GM12878 (cell line): ENCODE measurements around the gene CCNI.

ENCODE experiments used
- NFYB ChIP-seq: IDR thresholded peaks from 2 replicates; pipeline ENCODE4 v1.6.1; 2011; ENCODE audit warnings: low read depth, mild to moderate bottlenecking, low read length, improper control_type of control experiment, moderate library complexity; ENCODE audit not compliant: insufficient read depth
- NRF1 ChIP-seq: conservative IDR thresholded peaks from 2 replicates; pipeline ENCODE4 v1.6.1; 2011; ENCODE audit warnings: mild to moderate bottlenecking, low read depth, low read length, improper control_type of control experiment
- POLR2A ChIP-seq: IDR thresholded peaks from 2 replicates; pipeline ENCODE4 v1.6.1; 2011; ENCODE audit warnings: low read depth, mild to moderate bottlenecking, low read length
- RB1 ChIP-seq: fragments of 450-650 bp; formaldehyde crosslinking; IDR thresholded peaks from 2 replicates; pipeline ENCODE4 v1.6.1; 2017; ENCODE audit warnings: mild to moderate bottlenecking, borderline replicate concordance
- STAT3 ChIP-seq: IDR thresholded peaks from 2 replicates; pipeline ENCODE4 v1.6.1; 2011; ENCODE audit warnings: low read depth, low read length, improper control_type of control experiment
- ZNF274 ChIP-seq: IDR thresholded peaks from one replicate; pipeline ENCODE4 v1.8.0; 2011; ENCODE audit not compliant: insufficient read length, insufficient read depth
- TF ChIP-seq, protein P1 (sequence below), 3 experiments: IDR thresholded peaks in 2 of 3; conservative IDR thresholded peaks in 1 of 3; 2 replicates each; pipeline ENCODE4 v1.5.1; 2011; ENCODE audit warnings: low read depth in 3 of 3, low read length in 3 of 3, mild to moderate bottlenecking in 3 of 3, control low read depth in 2 of 3, moderate library complexity in 2 of 3, inconsistent platforms in 1 of 3, mixed read lengths in 1 of 3; ENCODE audit not compliant: control insufficient read depth in 2 of 3, insufficient read depth in 1 of 3; ENCODE audit errors: extremely low read depth in 1 of 3

DNA sequence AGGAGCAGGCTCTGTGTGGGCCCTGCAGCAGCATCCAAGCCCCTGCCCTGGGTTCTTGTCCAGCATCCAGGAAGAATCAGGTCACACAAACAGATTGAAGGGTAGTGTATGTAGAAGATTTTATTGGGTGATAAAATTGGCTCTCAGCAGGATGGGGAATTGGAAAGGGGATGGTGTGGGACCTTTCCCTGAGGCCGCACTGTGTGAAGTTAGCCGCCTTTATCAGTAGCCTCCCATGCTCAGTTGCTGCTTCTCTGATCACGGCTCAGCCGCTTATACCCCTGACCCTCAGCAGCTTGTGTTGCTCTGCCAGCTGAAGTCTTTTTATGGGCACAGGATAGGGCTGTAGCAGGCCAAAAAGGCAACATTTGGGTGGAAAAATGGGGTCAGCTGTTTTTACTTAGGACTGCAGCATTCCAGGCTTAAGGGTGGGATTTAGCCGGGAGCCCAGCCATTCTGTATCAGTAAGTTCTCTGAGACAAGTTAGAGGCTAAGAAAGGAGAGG is 46.0 kb upstream of the CCNI start:
- TF ChIP-seq, protein P1, sequence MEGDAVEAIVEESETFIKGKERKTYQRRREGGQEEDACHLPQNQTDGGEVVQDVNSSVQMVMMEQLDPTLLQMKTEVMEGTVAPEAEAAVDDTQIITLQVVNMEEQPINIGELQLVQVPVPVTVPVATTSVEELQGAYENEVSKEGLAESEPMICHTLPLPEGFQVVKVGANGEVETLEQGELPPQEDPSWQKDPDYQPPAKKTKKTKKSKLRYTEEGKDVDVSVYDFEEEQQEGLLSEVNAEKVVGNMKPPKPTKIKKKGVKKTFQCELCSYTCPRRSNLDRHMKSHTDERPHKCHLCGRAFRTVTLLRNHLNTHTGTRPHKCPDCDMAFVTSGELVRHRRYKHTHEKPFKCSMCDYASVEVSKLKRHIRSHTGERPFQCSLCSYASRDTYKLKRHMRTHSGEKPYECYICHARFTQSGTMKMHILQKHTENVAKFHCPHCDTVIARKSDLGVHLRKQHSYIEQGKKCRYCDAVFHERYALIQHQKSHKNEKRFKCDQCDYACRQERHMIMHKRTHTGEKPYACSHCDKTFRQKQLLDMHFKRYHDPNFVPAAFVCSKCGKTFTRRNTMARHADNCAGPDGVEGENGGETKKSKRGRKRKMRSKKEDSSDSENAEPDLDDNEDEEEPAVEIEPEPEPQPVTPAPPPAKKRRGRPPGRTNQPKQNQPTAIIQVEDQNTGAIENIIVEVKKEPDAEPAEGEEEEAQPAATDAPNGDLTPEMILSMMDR (IDR thresholded peaks at IDR 0.05 in 2 of 3, conservative IDR thresholded peaks at IDR 0.05 in 1 of 3; ENCODE audit: control insufficient read depth in 2 of 3, extremely low read depth in 1 of 3, insufficient read depth in 1 of 3, low read depth in 3 of 3, low read length in 3 of 3) = no peak
- TF ChIP-seq STAT3 = no peak
- TF ChIP-seq NFYB = no peak
- no peak for TF ChIP-seq RB1
- no peak for TF ChIP-seq NRF1
- no peak for TF ChIP-seq ZNF274
- no peak for TF ChIP-seq POLR2A
